GM23338 (cell line): ENCODE data around the gene C1orf198. TPM values are rescaled to one million over a fixed set of nuclear protein-coding genes. Genes with fewer than 3 reads are reported as not detected.

Experiments
- EZH2phosphoT487 ChIP-seq: fragments of 200-600 bp; sonication (generic); IDR thresholded peaks from one replicate; pipeline ENCODE4 v1.8.1; 2018; ENCODE audit warnings: antibody characterized with exemption; ENCODE audit not compliant: unreplicated experiment
- POLR2AphosphoS5 ChIP-seq: IDR thresholded peaks from 2 replicates; pipeline ENCODE4 v1.6.1; 2016; ENCODE audit warnings: antibody characterized with exemption, low read depth
- ZNF114 ChIP-seq: fragments of 250-450 bp; sonication (Bioruptor Pico); IDR thresholded peaks from 2 replicates; pipeline ENCODE4 v1.5.0; 2020; ENCODE audit warnings: mild to moderate bottlenecking, moderate library complexity
- polyA plus RNA-seq: library from polyadenylated mRNA; unstranded; fragments of >200 nt; fragmentation: Nextera tagmentation; extraction: Ambion mirVana; gene quantifications from 2 replicates; pipeline ENCODE4 v1.2.1, GENCODE V29; 2016
- total RNA-seq: library from RNA; depleted of rRNA; stranded (reverse); fragments of >200 nt; shearing (Covaris generic); gene quantifications from 2 replicates; pipeline ENCODE4 v1.2.3, GENCODE V29; 2014
- TF ChIP-seq, protein P1 (sequence below): fragments of 250-450 bp; sonication (Bioruptor Pico); IDR thresholded peaks from 2 replicates; pipeline ENCODE4 v1.5.0; 2020; ENCODE audit warnings: mild to moderate bottlenecking, moderate library complexity
- TF ChIP-seq, protein P2 (sequence below): IDR thresholded peaks from one replicate; pipeline ENCODE4 v1.6.1; 2018; ENCODE audit warnings: antibody characterized with exemption; ENCODE audit not compliant: unreplicated experiment
- TF ChIP-seq, protein P3 (sequence below), 2 experiments: fragments of 200-600 bp in 1 of 2; sonication (generic) in 1 of 2; conservative IDR thresholded peaks; 2 replicates each; pipeline versions ENCODE4 v1.5.1 to v1.6.1; 2016 to 2017; ENCODE audit warnings: antibody characterized with exemption in 2 of 2, low read depth in 2 of 2, mild to moderate bottlenecking in 2 of 2, moderate library complexity in 1 of 2

Gene C1orf198
- total and polyA plus RNA-seq, 2 experiments from 2014 or later, result 14.9 to 46.6 TPM

DNA sequence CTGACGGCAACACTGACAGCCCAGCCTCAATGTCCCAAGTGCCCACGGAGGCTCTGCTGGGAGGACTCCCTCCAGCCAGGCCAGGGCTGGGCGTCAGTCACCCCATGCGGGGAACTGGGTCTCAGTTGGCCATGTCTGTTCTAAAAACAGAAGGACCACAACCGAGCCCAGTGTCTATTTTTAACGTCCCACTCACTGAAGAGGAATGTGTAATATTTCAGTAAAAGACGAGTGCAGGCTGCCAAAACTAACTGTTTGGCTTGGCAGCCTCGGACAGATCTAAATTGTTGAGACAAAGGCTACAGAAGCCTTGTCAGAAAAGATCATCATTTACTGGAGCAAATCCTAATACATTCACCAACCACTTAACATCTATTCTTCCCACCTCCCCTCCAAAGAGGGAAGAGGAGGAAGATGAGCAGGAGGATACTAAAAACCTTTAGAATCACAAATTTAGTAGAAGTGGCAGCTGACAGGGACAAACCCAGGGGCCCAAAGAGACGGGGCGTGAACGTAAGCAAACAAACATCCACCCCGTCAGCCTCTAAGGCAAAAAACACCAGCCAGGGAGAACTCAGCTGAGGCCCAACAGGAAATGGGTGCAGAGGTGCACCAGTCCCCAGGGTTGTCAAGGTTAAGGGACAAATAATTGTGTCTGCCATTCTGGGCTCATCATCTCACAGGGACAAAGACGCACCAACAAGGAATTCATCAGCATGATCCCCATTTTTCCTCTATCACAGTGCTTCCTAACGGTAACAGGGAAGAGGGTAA is 18.7 kb downstream of the C1orf198 start (continued):
- TF ChIP-seq, protein P1, sequence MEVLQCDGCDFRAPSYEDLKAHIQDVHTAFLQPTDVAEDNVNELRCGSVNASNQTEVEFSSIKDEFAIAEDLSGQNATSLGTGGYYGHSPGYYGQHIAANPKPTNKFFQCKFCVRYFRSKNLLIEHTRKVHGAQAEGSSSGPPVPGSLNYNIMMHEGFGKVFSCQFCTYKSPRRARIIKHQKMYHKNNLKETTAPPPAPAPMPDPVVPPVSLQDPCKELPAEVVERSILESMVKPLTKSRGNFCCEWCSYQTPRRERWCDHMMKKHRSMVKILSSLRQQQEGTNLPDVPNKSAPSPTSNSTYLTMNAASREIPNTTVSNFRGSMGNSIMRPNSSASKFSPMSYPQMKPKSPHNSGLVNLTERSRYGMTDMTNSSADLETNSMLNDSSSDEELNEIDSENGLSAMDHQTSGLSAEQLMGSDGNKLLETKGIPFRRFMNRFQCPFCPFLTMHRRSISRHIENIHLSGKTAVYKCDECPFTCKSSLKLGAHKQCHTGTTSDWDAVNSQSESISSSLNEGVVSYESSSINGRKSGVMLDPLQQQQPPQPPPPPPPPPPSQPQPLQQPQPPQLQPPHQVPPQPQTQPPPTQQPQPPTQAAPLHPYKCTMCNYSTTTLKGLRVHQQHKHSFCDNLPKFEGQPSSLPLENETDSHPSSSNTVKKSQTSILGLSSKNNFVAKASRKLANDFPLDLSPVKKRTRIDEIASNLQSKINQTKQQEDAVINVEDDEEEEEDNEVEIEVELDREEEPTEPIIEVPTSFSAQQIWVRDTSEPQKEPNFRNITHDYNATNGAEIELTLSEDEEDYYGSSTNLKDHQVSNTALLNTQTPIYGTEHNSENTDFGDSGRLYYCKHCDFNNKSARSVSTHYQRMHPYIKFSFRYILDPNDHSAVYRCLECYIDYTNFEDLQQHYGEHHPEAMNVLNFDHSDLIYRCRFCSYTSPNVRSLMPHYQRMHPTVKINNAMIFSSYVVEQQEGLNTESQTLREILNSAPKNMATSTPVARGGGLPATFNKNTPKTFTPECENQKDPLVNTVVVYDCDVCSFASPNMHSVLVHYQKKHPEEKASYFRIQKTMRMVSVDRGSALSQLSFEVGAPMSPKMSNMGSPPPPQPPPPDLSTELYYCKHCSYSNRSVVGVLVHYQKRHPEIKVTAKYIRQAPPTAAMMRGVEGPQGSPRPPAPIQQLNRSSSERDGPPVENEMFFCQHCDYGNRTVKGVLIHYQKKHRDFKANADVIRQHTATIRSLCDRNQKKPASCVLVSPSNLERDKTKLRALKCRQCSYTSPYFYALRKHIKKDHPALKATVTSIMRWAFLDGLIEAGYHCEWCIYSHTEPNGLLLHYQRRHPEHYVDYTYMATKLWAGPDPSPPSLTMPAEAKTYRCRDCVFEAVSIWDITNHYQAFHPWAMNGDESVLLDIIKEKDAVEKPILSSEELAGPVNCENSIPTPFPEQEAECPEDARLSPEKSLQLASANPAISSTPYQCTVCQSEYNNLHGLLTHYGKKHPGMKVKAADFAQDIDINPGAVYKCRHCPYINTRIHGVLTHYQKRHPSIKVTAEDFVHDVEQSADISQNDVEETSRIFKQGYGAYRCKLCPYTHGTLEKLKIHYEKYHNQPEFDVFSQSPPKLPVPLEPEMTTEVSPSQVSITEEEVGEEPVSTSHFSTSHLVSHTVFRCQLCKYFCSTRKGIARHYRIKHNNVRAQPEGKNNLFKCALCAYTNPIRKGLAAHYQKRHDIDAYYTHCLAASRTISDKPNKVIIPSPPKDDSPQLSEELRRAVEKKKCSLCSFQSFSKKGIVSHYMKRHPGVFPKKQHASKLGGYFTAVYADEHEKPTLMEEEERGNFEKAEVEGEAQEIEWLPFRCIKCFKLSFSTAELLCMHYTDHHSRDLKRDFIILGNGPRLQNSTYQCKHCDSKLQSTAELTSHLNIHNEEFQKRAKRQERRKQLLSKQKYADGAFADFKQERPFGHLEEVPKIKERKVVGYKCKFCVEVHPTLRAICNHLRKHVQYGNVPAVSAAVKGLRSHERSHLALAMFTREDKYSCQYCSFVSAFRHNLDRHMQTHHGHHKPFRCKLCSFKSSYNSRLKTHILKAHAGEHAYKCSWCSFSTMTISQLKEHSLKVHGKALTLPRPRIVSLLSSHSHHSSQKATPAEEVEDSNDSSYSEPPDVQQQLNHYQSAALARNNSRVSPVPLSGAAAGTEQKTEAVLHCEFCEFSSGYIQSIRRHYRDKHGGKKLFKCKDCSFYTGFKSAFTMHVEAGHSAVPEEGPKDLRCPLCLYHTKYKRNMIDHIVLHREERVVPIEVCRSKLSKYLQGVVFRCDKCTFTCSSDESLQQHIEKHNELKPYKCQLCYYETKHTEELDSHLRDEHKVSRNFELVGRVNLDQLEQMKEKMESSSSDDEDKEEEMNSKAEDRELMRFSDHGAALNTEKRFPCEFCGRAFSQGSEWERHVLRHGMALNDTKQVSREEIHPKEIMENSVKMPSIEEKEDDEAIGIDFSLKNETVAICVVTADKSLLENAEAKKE, result no peak
- TF ChIP-seq EZH2phosphoT487, result no peak
- no peak for TF ChIP-seq POLR2AphosphoS5
- TF ChIP-seq, protein P2, sequence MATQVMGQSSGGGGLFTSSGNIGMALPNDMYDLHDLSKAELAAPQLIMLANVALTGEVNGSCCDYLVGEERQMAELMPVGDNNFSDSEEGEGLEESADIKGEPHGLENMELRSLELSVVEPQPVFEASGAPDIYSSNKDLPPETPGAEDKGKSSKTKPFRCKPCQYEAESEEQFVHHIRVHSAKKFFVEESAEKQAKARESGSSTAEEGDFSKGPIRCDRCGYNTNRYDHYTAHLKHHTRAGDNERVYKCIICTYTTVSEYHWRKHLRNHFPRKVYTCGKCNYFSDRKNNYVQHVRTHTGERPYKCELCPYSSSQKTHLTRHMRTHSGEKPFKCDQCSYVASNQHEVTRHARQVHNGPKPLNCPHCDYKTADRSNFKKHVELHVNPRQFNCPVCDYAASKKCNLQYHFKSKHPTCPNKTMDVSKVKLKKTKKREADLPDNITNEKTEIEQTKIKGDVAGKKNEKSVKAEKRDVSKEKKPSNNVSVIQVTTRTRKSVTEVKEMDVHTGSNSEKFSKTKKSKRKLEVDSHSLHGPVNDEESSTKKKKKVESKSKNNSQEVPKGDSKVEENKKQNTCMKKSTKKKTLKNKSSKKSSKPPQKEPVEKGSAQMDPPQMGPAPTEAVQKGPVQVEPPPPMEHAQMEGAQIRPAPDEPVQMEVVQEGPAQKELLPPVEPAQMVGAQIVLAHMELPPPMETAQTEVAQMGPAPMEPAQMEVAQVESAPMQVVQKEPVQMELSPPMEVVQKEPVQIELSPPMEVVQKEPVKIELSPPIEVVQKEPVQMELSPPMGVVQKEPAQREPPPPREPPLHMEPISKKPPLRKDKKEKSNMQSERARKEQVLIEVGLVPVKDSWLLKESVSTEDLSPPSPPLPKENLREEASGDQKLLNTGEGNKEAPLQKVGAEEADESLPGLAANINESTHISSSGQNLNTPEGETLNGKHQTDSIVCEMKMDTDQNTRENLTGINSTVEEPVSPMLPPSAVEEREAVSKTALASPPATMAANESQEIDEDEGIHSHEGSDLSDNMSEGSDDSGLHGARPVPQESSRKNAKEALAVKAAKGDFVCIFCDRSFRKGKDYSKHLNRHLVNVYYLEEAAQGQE, result no peak
- TF ChIP-seq, protein P3, sequence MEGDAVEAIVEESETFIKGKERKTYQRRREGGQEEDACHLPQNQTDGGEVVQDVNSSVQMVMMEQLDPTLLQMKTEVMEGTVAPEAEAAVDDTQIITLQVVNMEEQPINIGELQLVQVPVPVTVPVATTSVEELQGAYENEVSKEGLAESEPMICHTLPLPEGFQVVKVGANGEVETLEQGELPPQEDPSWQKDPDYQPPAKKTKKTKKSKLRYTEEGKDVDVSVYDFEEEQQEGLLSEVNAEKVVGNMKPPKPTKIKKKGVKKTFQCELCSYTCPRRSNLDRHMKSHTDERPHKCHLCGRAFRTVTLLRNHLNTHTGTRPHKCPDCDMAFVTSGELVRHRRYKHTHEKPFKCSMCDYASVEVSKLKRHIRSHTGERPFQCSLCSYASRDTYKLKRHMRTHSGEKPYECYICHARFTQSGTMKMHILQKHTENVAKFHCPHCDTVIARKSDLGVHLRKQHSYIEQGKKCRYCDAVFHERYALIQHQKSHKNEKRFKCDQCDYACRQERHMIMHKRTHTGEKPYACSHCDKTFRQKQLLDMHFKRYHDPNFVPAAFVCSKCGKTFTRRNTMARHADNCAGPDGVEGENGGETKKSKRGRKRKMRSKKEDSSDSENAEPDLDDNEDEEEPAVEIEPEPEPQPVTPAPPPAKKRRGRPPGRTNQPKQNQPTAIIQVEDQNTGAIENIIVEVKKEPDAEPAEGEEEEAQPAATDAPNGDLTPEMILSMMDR (conservative IDR thresholded peaks at IDR 0.05; ENCODE audit: low read depth in 2 of 2), result no peak
- TF ChIP-seq ZNF114 (CRISPR knock-in tag), result no peak
